ENCODE measurements around the gene CYSTM1.

DNA sequence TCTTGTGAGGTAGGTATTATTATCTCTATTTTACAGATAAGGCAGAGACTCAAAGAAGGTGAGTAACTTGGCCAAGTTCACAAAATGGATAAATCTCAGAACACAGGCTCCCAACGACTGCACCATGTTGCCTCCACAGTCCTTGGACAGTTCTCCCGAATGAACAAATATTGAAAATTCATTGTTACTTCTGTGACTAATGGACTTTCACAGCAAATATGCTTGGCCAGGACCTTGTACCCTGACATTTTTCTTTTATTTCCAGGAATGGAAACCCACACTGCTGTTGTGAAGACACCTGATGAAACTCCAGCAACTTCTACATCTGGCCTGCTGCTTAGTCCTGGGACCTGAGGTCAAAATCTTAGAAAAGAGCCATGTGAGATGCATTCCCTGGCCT, 2.5 kb upstream of the CYSTM1 start:
- TF ChIP-seq, protein P1, sequence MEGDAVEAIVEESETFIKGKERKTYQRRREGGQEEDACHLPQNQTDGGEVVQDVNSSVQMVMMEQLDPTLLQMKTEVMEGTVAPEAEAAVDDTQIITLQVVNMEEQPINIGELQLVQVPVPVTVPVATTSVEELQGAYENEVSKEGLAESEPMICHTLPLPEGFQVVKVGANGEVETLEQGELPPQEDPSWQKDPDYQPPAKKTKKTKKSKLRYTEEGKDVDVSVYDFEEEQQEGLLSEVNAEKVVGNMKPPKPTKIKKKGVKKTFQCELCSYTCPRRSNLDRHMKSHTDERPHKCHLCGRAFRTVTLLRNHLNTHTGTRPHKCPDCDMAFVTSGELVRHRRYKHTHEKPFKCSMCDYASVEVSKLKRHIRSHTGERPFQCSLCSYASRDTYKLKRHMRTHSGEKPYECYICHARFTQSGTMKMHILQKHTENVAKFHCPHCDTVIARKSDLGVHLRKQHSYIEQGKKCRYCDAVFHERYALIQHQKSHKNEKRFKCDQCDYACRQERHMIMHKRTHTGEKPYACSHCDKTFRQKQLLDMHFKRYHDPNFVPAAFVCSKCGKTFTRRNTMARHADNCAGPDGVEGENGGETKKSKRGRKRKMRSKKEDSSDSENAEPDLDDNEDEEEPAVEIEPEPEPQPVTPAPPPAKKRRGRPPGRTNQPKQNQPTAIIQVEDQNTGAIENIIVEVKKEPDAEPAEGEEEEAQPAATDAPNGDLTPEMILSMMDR (IDR thresholded peaks at IDR 0.05) = no peak
- TF ChIP-seq POLR2A (IDR thresholded peaks at IDR 0.05) = no peak

Data from body of pancreas (tissue), 4 donors.